Activated CD4-positive, alpha-beta T cell treated with anti-CD3 and anti-CD28 coated beads, Interleukin-2, amount 50 U/mL, for 4 hours (primary cell): ENCODE measurements around the gene SYCE1.
A peak's percentile ranks its signal among the peaks of the same experiment; 100 is the strongest.
"Not testable (repeated sequence)": the region's sequence is repeated elsewhere in the genome, so short reads cannot be mapped to it uniquely, and the experiment has no call there.

ENCODE experiments used
- DNase-seq, 2 experiments: peaks; one replicate each; pipeline ENCODE4 v3.0.0-alpha.2; 2020

The SYCE1 gene

GRCh38 chr10:133555521-133555920 lies 9.9 kb downstream of the SYCE1 start:
- no peak for DNase-seq

- no peak for DNase-seq
Measured at GRCh38 chr10:133554600-133554999, 10.8 kb downstream of the SYCE1 start.

GRCh38 chr10:133544506-133544905 lies 20.9 kb downstream of the SYCE1 start:
- no peak for DNase-seq

- not testable (repeated sequence) for DNase-seq
Measured at GRCh38 chr10:133541441-133541975, 23.9 kb downstream of the SYCE1 start.

- no peak for DNase-seq
Measured at GRCh38 chr10:133537546-133538545, 27.5 kb downstream of the SYCE1 start.

- no peak for DNase-seq
Measured at GRCh38 chr10:133536198-133536597, 29.2 kb downstream of the SYCE1 start.

- DNase-seq = no peak
Measured at GRCh38 chr10:133534417-133534816, 31.0 kb downstream of the SYCE1 start.

GRCh38 chr10:133532871-133533270 lies 32.5 kb downstream of the SYCE1 start:
- no peak for DNase-seq

- no peak for DNase-seq
Measured at GRCh38 chr10:133530506-133530905, 34.9 kb downstream of the SYCE1 start.

GRCh38 chr10:133529576-133529946 lies 35.8 kb downstream of the SYCE1 start:
- DNase-seq = no peak

GRCh38 chr10:133528845-133529575 lies 36.4 kb downstream of the SYCE1 start:
- no peak for DNase-seq

GRCh38 chr10:133528296-133528844 lies 37.0 kb downstream of the SYCE1 start:
- DNase-seq = no peak

- DNase-seq = no peak
Measured at GRCh38 chr10:133527771-133528271, 37.6 kb downstream of the SYCE1 start.

- DNase-seq = no peak
Measured at GRCh38 chr10:133526957-133527588, 38.3 kb downstream of the SYCE1 start, which contains the start of gene CYP2E1. TSS of gene CYP2E1 (plus strand) at chr10:133527363. CDS start at chr10:133527396, 33 bp downstream.

GRCh38 chr10:133525444-133525843 lies 39.9 kb downstream of the SYCE1 start:
- no peak for DNase-seq

- no peak for DNase-seq
Measured at GRCh38 chr10:133523631-133524203, 41.7 kb downstream of the SYCE1 start.

GRCh38 chr10:133520193-133520738 lies 45.1 kb downstream of the SYCE1 start:
- peak; percentile 88 to 90 for DNase-seq

- DNase-seq = not testable (repeated sequence)
Measured at GRCh38 chr10:133518517-133518916, 46.9 kb downstream of the SYCE1 start.

GRCh38 chr10:133516057-133516456 lies 49.3 kb downstream of the SYCE1 start:
- DNase-seq = no peak

GRCh38 chr10:133515471-133515870 lies 49.9 kb downstream of the SYCE1 start:
- no peak for DNase-seq

- no peak for DNase-seq
Measured at GRCh38 chr10:133511907-133512528, 53.4 kb downstream of the SYCE1 start.
